Gastrocnemius medialis (tissue), 4 donors: ENCODE results near the gene VPS37C.

Experiments used
- CTCF ChIP-seq, 5 experiments: fragments of 450-650 bp in 3 of 5; fragments of 200-600 bp in 2 of 5; sonication (generic) in 2 of 5; IDR thresholded peaks in 4 of 5; conservative IDR thresholded peaks in 1 of 5; 1 replicate in 4 of 5; 2 replicates in 1 of 5; pipeline ENCODE4 v1.5.1; 2016 to 2019; ENCODE audit warnings: antibody characterized with exemption in 5 of 5, mild to moderate bottlenecking in 3 of 5, moderate library complexity in 3 of 5
- POLR2A ChIP-seq, 2 donors: fragments of 450-650 bp; IDR thresholded peaks; one replicate each; pipeline ENCODE4 v1.6.1; 2017; ENCODE audit warnings: antibody characterized with exemption in 2 of 2, mild to moderate bottlenecking in 2 of 2, moderate library complexity in 2 of 2

- TF ChIP-seq CTCF (IDR thresholded peaks at IDR 0.05 in 4 of 5, conservative IDR thresholded peaks at IDR 0.05 in 1 of 5) (no peak), POLR2A (IDR thresholded peaks at IDR 0.05) (no peak)
Measured at GRCh38 chr11:61146416-61146815, 14.8 kb downstream of the VPS37C start.
